Stimulated activated naive B cell treated with anti-CD40 and anti-IgM and Interleukin-4, amounts not matched to agents 10 μg/mL and 1 μg/mL and 100 μg/mL, for 72 hours (primary cell): ENCODE data around the gene LTBP2.
"Not testable (repeated sequence)": the region's sequence is repeated elsewhere in the genome, so short reads cannot be mapped to it uniquely, and the experiment has no call there.

ENCODE experiments used
- ATAC-seq, 2 donors: fragments of 150-1000 bp; cut with Tn5 transposase; replicated peaks; 2 replicates each; pipeline ENCODE4 v1.10.0; 2021; ENCODE audit warnings: moderate library complexity in 1 of 2
- DNase-seq: peaks from one replicate; pipeline ENCODE4 v3.0.0; 2021
- H3K27ac Mint-ChIP-seq: one replicate; pipeline ENCODE4 v1.8.0; 2022; ENCODE audit warnings: mild to moderate bottlenecking, mixed read lengths
- H3K27me3 Mint-ChIP-seq, 2 donors: one replicate each; pipeline ENCODE4 v1.8.0; 2022; ENCODE audit warnings: mixed read lengths in 2 of 2
- H3K36me3 Mint-ChIP-seq, 2 donors: one replicate each; pipeline ENCODE4 v1.8.0; 2022; ENCODE audit warnings: mixed read lengths in 2 of 2, mild to moderate bottlenecking in 1 of 2
- H3K4me1 Mint-ChIP-seq, 2 donors: one replicate each; pipeline ENCODE4 v1.8.0; 2022; ENCODE audit warnings: mixed read lengths in 2 of 2, mild to moderate bottlenecking in 1 of 2
- H3K4me3 Mint-ChIP-seq, 2 donors: one replicate each; pipeline ENCODE4 v1.8.0; 2022; ENCODE audit warnings: mild to moderate bottlenecking in 2 of 2, mixed read lengths in 2 of 2, moderate library complexity in 1 of 2
- H3K9me3 Mint-ChIP-seq, 2 donors: one replicate each; pipeline ENCODE4 v1.8.0; 2022; ENCODE audit warnings: mixed read lengths in 2 of 2, mild to moderate bottlenecking in 1 of 2

The LTBP2 gene

DNA sequence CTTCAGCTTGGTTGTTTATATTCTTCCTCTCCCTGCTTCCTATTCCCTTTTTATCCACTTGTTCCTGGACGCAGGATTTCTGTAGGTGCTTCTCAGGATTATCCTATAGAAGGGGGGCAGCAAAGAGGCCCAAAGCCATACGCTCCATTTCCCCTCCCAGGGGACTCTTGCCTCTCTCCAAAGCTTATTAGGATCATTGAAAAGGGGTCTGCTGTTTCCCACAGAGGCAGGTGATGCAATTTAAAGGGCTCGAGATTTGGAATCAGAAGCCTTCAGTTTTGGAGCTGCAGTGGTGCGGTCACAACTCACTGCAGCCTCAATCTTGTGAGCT is 154.5 kb downstream of the LTBP2 start:
- no peak overlapping the region for H3K27ac Mint-ChIP-seq
- no peak overlapping the region for H3K4me3 Mint-ChIP-seq
- peaks cover 4 to 15% of the 10 kb centered on the region in 2 donors for H3K4me1 Mint-ChIP-seq
- peaks cover 8 to 15% of the 10 kb centered on the region in 2 donors for H3K27me3 Mint-ChIP-seq
- DNase-seq: no peak
- ATAC-seq: no peak
- peaks cover 4% of the 10 kb centered on the region in 2 donors for H3K36me3 Mint-ChIP-seq
- H3K9me3 Mint-ChIP-seq: no peaks in the 10 kb centered on the region

DNA sequence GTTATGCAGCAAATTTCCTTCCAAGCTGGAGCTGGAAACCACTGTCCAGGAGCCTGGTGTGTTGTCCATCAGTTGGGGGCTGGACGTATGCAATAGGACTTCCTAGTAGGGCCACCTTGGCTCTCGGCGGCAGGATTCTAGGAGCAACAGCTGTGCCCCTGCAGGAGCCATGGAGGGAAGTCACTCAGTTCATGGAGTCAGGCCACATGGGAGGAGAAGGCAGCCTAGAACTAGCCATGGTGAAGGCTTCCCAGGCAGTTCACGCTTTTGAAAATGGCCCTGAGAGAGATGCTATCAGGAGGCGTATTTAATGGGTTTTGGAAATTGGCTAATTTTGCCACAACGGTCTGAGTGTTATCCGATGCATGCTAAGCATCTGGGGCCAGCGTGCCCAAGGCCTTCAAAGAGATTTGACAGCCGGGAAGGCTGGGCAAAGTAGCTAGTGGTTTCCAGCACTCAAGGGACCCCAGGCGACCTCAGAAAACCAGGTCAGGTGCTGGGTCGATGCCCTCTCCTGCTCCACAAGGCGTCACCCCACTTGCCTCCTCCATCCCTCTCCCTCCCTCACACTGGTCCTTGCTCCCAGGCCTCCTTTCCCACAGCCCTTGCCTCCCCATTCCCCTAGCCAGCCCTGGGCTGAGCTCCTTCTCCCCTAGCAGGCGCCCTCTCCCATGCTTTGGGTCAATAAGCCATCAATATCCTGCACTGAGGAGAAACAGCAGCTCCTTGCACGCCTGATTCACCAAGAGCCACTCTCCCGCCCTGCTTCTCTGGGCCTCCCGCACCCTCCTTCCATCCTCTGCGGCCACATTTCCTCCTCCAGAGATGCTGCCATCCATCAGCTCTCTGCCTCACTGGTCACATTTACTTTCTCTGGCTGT is 155.1 kb downstream of the LTBP2 start:
- H3K27me3 Mint-ChIP-seq: peaks cover 8 to 15% of the 10 kb centered on the region in 2 donors
- H3K27ac Mint-ChIP-seq: no peak overlapping the region
- DNase-seq (no peak), ATAC-seq (no peak)
- H3K9me3 Mint-ChIP-seq: no peaks in the 10 kb centered on the region
- peaks cover 4% of the 10 kb centered on the region in 2 donors for H3K36me3 Mint-ChIP-seq
- peaks cover 4 to 15% of the 10 kb centered on the region in 2 donors for H3K4me1 Mint-ChIP-seq
- no peak overlapping the region for H3K4me3 Mint-ChIP-seq

DNA sequence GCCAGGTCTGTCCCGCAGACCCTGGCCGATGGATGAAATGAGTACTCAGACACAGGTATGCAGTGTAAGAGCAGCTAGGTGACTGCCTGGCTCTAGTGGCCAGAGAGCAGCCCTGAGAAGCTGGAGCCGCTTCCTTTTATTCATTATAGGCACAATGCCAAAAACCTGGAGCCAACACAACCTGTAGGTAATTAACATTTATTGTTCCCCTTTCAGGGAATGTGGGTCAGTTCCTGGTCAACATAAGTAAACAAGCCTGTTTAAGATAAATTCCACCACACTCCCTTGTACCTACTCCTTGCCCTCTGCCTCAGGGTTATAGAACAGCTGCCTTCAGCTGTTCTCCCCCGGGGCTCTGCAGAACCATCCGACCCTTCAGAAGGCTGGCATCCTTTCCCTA is 157.6 kb downstream of the LTBP2 start:
- ATAC-seq, H3K27me3 Mint-ChIP-seq, H3K36me3 Mint-ChIP-seq, H3K4me3 Mint-ChIP-seq, H3K4me1 Mint-ChIP-seq, DNase-seq, H3K9me3 Mint-ChIP-seq, H3K27ac Mint-ChIP-seq: not testable (repeated sequence)
